ENCODE data around the gene POLR3E. TPM values are rescaled to one million over a fixed set of nuclear protein-coding genes. Genes with fewer than 3 reads are reported as not detected.

POLR3E gene
- total RNA-seq, 1 donor from 2014 or later: 43.7 TPM

DNA sequence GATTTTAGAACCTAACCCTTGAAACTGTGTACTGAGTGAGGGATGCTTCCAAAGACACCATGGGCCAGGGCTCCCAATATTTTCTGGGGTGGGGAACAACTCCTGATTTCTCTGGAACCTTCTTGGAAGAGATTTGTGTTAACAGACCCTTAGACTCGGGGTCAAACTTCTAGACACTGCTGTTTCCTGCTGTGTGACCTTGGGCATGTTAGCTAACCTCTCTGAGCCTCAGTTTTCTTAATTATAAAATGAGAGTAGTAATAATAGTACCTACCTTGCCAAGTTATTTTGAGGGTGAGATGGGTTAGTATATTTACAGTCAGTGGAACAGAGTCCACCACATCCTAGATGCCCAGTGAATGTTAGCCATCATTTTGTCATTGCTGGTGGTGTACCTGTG lies 18.8 kb downstream of the POLR3E start:
- no peak for DNase-seq (ENCODE audit: low spot score)

DNA sequence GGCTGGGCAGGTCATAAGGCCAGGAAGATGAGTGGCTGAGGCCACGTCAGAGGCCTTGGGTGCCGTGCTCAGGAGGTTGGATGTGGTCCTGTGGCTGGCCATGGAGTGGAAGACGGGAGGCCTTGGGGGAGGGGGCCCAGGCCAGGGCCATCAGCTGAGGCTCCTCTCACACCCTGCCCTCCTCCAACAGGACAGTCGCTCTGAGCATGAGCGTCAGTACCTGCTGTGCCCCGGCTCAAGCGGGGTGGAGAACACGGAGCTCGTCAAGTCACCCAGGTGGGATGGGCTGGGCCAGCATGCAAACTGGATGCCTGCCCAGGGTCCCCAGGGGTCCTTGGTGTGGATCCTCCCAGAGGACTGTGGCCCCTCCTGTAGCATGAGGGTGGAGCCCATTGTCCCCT lies 19.2 kb downstream of the POLR3E start:
- no peak for DNase-seq (ENCODE audit: low spot score)

DNA sequence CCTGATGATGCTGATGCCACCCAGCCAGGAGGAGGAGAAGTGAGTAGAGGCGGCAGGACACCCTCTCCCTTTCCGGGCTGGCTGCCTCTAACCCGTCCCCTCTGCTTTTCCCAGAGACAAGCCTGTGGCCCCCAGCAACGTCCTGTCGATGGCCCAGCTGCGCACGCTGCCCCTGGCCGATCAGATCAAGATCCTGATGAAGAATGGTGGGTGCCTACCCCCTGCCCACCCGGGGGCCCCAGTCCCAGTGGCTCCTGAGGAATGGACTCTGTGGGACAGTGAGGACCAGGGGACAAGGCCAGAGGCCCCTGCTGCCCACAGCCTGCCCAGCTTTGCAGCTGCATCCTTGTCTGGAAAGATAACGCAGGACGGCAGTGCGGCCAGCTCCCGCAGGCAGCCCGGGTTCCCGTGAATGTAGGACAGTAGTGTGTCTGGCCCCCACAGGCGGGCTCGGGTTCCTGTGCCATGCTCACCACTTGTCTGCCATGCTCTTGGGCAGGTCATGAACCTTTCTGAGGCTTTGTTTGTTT lies 19.9 kb downstream of the POLR3E start:
- no peak for DNase-seq (ENCODE audit: low spot score)

DNA sequence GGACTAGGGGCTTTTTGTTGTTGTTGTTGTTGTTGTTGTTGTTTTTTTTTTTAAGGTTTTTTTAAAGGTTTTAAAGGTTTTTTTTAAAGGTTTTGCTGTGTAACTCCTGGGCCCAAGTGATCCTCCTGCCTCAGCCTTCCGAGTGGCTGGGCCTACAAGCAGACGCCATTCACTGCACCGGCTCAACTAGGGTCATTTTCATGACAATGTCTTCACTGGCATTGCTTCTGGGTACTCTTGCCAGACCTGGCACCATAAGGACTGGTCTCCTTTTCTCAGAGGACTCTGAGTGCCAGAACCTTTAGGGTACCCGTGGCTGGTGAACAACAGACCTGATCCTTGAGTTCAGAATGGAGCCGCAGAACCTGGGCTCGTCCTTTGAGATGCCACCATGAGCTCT lies 20.4 kb downstream of the POLR3E start:
- no peak for DNase-seq (ENCODE audit: low spot score)

DNA sequence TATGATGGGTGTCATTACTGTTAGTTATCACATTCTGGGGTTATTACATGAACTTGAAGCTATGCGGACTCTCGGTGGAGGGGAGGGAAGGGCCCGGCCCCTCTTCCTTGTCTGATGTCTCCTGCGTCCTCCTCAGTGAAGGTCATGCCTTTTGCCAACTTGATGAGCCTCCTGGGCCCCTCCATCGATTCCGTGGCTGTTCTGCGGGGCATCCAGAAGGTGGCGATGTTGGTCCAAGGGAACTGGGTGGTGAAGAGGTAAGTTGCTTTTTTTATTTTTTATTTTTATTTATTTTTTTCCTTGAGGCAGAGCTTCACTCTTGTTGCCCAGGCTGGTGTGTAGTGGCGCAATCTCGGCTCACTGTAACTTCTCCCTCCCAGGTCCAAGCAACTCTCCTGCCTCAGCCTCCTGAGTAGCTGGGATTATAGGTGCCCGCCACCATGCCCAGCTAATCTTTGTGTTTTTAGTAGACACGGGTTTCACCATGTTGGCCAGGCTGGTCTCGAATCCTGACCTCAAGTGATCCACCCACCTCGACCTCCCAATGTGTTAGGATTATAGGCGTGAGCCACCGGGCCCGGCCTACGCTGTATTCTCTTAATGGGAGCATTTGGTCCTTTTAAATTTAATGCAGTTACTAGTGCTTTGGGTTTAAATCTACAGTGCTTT lies 21.6 kb downstream of the POLR3E start:
- DNase-seq (ENCODE audit: low spot score): no peak

DNA sequence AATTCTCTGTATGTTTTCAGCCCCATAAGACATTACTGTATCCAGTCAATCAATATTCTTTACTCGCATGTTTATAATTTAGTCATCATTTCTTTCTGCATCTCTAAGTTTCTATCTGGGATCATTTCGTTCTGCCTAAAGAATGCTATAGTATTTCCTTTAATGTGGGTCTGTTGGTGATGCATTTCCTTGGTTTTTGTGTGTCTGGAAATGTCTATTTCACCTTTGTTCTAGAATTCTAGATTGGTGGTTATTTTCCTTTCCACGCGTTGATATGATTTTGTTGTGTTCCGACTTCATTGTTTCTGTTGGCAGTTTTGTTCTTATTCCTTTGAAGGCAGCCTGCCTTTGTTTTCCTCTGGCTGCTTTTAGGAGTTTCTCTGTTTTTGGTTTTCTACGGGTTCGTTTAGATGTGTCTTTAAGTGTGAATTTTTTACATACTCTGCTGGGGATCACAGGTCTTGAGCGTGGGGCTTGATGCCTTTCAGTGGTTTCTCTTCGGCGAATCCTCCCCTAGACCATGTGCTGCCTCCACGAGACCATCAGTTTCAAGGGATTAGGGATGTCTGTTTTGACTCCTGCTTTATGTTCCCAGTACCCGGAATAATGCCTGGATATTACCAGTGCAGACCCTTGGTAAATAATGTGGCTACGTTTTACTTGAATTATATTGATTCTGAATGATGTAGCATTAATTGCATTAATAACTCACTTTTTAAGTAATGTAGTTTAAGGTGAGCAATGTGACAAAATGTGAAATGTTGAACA lies 23.5 kb downstream of the POLR3E start:
- DNase-seq (ENCODE audit: low spot score): no peak

DNA sequence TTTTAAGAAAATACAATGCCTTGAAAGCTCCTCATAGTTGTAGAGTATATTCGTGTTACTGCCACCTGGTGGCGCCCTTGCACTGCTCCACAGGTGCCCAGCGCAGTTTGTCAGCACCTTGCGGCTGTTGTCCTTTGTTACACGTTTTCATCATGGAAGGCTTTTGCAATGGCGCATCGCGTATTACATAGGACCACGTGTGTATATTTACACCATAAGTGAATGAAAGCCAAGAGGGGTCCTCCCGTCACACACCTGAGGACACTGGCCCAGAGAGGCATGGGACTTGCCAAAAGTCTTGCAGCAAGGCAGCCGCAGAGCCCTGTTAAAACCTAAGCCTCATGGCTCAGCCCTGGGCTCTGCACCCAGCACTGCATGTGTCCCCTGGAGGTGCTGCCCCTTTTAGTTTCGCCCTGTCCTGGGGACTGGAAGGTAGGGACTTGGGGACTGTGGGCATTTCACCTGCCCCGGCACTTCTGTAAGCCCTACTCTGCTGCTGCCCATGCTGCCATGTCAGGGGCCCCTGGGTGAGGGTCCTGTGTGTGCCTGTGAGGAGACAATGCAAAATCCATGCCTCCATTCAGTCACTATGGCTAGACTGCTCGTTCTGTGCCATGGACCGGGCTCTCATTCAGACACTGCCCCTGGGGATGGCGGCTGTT lies 24.3 kb downstream of the POLR3E start:
- DNase-seq (ENCODE audit: low spot score): peak; percentile 69

DNA sequence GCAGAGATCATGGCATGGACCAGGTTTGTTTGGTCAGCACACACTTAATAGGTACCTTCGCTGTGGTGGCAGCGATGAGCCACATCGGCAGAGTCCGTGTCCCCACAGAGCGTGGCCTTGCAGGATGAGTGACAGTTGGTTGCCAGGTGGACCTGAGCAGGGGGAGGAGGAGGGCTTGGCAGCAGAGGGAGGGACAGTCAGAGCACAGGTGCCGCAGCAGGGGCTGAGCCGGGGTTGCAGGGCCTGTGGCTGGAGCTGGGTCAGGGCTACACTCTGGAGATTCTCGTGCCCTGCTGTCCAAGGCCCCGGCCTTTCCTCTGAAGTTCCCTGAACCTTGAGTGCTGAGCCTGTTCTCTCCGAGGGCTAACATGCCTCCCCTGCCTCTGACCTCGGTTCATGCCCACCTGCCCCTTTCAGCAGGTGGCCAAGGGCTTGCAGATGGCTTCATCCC lies 24.8 kb downstream of the POLR3E start:
- no peak for DNase-seq (ENCODE audit: low spot score)

DNA sequence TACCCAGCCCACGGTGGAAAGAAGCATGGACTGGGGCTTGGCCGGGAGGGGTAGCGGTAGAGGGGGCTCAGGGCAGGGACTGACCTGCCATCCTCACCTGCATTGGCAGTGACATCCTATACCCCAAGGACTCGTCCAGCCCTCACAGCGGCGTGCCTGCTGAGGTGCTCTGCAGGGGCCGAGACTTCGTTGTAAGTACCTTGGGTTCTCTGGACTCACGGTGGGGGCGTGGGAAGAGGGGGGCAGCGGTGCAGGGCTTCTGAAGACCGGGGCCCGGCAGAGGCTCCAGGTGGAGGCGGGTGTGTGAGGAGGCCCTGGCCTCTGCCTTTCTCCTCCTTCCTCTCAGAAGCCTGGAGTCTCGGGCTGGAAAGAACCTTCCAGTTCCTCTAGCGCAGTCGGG lies 25.5 kb downstream of the POLR3E start:
- no peak for DNase-seq (ENCODE audit: low spot score)

DNA sequence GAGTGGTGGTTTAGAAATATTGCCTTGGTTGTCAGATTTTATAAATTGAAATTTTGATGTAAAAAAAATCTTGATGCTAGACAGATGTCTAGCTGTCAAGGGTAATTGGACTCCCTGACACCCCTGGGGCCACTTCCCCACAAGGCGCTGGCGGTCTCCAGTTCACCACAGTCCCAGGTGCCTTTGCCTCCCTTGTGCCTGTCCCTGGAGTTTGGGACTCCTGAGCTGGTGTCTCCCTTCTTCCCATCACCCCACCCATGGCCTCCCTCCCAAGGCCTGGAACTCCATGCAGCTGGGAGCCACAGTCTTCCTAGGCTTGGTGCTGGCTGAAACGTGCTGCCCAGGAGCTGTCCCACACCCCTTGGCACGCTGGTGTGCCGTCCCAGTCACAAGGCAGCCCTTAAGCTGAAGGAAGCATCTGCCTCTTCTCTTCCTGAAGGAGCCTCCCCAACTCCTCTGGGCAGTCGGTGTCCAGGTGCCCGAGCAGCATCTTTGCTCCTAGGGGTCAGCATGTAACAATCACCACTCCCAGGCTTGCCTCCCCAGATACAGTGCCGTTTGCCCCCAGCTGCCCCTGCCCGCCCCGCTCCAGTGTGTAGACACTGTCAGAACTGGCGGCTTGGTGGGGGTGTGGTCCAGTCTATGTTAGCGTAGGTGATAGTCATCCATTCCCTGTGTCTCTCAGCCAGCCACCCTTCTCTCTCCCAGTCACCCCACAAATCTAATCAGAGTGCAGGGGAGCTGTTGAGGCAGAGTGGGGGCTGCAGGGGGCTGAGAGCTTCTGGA lies 26.2 kb downstream of the POLR3E start:
- DNase-seq (ENCODE audit: low spot score): no peak

DNA sequence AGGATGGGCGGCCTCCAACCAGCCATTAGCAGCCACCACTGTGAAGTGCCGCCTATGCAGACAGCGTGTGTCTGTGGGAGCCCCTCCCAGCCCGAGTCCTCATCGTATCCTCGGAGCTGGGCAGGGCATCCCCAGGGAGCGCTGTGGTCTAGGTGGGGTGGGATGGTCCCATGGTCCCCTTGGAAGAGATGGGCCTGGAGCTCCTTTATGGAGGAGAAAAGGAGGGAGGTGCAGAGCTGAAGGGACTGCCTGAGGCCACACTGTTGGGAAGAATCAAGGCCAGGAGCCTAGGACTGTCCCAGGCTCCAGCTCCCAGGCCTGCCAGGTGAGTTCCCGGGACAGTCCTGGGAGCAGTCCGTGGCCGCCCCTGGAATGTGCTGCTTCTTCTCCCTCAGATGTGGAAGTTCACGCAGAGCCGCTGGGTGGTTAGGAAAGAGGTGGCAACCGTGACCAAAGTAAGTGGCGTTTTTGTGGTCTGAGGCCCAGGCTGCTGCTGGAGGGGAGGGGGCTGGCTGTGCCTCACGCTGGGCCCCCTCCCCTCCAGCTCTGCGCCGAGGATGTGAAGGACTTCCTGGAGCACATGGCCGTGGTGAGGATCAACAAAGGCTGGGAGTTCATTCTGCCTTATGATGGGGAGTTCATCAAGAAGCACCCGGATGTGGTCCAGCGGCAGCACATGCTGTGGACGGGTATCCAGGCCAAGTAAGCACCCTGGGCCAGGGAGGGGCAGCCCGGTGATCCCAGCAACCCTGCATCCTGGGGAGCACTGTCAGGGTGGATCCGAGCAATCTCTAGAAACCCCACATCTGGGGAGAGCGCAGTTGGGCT lies 27.0 kb downstream of the POLR3E start:
- no peak for DNase-seq (ENCODE audit: low spot score)

DNA sequence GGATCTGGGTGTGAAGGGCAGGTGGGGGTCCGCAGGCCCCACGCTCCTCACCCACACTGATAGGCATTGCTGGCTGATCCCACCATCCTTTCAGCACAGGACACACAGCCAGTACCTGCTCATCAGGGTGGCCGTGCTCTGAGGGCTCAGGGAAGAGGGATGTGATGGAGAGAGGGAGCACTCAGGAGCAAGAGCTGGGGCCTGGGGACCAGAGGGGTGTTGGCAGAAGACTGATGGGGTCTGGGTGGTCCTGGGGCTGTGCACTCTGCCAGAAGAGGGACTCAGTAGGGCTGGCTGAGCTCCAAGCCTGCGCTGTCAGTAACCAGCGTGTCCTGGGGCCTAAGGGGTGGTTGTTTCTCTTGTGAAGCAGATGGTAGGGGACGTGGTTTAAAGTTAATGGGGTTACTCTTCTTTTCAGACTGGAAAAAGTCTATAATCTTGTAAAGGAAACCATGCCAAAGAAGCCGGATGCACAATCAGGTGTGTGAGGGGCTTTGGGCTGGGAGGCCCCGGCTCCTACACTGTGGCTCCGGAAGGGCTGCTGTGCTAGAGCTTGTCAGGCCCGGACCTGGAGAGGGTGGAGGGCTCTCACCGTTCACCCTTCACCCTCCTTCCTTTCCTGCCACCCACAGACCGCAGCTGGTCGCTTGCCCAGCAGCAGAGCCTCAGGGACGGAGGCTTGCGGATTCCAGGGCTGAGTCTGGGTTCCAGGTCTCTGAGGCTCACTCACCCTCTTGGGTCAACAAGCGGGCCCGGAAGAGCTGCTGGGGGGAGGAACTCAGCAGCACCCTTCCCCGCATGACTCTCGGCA lies 27.8 kb downstream of the POLR3E start:
- DNase-seq (ENCODE audit: low spot score): no peak

DNA sequence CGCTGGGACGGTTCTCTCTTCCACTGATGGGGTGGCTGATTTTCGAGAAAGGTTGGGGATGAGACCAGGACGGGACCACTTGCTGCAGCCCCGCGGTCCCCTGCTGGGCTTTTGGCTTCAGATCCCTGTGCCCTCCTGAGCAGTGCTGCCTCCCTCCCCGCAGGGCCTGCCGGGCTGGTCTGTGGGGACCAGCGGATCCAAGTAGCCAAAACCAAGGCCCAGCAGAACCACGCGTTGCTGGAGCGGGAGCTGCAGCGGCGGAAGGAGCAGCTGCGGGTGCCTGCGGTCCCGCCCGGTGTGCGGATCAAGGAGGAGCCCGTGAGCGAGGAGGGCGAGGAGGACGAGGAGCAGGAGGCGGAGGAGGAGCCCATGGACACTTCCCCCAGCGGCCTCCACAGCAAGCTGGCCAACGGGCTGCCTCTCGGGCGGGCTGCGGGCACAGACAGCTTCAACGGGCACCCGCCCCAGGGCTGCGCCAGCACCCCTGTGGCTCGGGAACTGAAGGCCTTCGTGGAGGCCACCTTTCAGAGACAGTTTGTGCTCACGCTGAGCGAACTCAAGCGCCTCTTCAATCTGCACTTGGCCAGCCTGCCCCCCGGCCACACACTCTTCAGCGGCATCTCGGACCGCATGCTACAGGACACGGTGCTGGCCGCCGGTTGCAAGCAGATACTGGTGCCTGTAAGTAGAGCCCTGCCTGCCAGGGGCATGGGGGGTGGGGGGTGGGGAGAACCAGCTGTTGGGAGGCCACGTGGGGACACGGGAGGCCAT lies 28.6 kb downstream of the POLR3E start:
- DNase-seq (ENCODE audit: low spot score): no peak

DNA sequence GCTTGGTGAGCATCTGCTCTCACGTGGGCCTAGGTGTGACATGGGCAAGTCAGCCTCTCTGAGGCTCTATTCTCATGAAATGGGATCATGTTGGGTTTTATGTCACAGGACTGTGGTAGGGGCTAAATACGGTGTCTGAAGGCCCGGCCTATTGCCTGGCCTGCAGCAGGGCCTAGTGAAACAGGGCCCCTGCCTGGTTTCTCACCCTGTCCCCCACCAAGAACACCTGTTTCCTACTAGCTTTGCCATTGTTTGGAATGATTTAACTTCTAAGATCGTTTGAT lies 29.1 kb downstream of the POLR3E start:
- DNase-seq (ENCODE audit: low spot score): no peak

DNA sequence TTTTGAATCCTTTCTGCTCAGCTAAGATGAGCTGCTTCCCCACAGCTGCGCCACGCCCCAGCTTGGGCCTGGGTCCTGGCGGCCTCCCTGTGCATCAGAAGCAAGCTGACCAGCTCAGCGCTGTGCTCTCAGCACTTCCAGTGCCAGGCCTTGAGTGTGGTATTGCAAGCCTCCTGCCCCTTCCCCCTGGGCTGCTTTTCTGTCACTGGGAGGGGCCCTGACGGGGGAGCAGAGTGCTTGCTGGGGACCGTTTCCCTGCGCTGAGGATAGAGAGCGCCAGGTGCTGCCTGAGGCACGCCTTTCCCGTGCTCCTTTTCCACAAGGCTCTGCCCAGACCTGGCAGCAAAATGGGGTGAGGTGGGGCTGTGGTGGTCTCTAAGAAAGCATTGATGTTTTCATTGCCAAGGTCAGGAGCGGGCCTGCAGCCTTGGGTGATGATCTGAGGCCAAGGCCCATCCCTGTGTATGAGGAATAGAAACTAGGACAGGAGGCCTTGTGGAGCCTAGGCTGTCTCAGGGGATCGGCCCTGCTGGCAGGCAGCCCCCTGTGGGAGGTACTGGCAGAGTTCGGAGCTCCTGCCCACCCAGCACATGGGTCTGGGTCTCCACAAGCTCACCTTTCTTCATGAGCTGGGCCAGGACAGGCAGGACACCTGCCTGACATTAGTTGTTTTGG lies 29.7 kb downstream of the POLR3E start:
- no peak for DNase-seq (ENCODE audit: low spot score)

DNA sequence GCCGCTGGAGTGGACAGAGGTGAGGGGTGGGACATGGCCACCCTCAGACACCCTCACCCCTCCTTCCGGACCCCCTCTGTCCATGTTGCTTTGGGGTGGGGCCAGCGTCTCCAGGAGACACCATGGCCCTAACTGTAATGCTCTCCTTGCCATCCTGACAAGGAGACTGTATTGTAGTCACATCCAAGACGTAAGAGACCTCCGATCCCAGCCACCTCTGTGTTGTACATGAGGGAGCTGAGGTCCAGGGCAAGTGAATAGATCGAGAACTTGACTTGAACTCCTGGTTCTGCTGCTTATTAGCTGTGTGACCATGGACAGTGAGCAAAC lies 30.2 kb downstream of the POLR3E start:
- DNase-seq (ENCODE audit: low spot score): no peak

DNA sequence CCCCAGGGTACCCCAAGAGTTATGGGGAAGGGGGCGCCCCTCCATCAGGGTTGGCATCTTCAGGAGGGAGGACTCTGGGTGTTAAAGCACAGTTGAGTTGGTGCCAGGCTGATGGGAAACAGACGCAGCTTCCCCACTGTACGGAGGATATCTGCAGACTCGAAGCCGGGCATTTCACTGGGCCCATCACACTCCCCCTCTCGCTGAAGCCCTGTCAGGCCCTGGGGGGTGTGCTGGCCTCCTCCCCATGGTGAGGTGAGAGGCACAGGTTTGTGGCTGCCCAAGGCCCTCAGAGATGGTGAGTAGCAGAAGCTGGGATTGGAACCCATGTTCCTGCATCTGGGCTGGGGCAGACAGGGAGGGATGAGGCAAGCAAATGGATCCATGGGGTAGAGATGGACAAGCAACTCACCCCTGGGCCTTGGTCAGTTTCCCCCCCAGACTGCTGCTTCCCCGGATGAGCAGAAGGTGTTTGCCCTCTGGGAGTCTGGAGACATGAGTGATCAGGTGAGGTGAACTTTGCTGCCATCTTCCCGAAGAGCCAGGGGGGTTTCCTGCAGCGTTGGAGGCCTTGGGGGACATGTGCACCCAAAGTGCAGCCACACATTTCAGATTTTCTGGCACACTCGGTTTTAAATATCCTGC lies 31.0 kb downstream of the POLR3E start:
- no peak for DNase-seq (ENCODE audit: low spot score)

DNA sequence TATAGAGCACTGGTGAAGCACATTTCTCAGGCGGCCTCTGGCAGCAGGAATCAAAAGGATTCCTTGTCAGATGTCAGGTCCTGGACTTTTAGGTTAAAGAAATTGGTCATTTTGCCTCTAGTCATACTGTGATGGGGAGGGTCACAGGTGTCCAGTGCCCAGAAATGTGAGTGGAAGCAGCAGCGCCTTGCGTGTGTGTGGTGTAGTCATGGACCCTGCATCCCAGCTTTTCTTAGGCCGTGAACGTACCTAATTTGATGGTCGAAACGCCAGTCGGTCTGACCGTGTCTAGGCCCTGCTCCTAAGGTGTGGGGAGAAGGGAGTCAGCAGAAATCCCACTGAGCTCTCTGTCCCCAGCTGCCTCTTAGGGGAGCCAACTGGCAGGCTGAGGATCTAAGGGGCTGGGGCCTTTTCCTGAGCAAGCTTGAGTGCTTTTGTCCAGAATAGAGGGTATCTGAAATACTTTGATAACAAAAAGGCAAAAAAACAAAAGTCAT lies 32.0 kb downstream of the POLR3E start:
- no peak for DNase-seq (ENCODE audit: low spot score)
